Stimulated activated CD4-positive, alpha-beta T cell treated with anti-CD3 and anti-CD28 coated beads, Interleukin-12 subunit alpha, Interleukin-12 subunit beta, amount 100 ng/mL, for 48 hours (primary cell): ENCODE measurements around the gene ARHGEF26.
A peak's percentile ranks its signal among the peaks of the same experiment; 100 is the strongest.

Source experiments
- DNase-seq, 3 donors: peaks; one replicate each; pipeline ENCODE4 v3.0.0-alpha.2; 2020; ENCODE audit warnings: low read depth in 2 of 3, low spot score in 1 of 3

The ARHGEF26 gene

DNA sequence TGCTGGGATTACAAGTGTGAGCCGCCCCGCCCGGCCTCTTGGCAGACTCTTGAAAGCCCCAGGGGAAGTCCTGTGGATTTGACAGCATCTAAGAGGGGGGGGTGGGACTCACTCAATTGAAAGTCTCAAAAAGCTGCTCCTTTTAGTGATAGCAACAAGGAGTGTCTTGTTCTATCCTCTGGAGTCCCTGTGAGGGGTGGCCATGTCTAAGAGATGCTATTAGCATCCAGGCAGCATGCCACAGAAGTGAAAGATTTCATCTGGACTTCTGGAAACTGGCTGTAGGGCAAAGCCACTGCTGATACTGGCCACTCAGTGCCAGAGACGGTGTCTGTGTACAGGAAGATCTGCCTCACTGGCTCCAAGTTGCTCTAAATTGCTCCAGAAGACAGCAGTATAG, 129.1 kb downstream of the ARHGEF26 start:
- no peak for DNase-seq

GRCh38 chr3:154251610-154252009, 130.4 kb downstream of the ARHGEF26 start:
- no peak for DNase-seq

DNA sequence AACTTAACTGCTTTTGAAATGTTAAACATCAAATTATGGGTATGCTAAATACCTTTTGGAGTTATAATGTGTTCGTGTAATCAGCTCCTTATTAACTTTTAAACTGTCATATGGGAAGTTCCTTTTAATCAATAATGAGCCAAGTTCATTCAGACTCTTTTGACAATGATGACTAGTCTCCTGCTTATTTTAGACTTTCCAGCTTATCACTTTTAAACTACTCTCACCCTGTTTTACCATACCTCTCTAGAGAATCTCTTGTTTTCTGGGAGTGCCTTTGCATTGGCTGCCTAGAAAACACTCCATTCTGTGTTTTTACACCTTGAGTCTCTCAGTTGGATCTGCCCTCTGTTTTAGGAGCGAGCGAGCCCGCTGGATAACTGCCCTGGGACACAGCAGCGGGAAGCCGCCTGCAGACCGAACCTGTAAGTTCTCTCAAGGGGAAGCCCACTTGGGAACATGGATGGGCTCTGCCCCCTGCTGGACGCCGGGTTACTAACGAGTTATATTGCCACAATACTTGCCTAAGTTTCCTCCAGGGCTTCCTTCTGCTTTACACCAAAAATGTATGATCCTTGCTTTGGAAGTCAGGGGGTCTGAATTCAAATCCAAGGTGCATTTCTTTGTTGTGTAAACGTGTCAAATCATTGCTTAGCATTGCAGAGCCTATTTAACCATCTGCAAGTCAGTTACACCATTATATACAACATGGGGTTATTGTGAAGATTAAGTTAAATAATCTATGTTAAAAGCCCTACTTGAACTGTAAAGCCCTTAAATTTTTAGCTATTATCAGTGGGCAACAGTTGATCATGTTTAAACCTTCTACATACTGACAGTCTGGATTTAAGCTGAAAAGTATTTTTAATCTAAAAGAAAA, 131.8 kb downstream of the ARHGEF26 start:
- DNase-seq: peak; percentile 49 to 73 (median 65)

DNA sequence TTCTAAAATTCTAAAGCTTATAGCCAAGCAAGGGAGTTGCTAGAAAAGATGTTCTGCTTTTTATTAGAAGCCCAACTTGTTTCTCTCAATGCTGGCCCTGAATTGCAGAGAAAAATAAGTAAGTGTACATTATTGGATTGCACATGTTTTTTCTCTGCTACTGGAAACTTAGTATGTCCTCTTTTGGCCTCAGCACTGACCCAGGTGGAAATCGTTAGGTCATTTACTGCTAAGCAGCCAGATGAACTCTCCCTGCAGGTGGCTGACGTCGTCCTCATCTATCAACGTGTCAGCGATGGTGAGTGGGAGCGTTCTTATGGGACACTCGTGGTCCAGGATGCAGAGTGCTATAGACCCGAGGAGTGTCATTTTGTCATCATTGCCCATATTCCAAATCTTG, 133.3 kb downstream of the ARHGEF26 start:
- no peak for DNase-seq

DNA sequence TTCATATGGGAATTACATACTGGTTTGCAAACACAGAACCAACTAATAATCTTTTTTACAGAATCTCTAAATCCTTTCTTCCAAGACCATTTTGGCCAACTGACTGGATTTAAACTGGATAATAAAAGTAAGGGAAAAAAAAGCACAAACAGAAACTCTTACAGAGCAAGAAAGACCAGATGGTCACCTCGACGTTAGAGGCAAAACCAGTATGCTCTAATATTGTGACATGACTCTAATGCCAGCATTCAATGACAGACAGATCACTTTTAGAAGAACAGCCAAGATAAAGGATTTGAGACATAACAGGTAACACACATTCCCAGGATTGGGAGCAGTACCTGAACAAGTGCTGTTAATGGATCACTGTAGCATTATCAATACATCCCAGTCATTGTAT, 152.2 kb downstream of the ARHGEF26 start:
- DNase-seq: no peak

DNA sequence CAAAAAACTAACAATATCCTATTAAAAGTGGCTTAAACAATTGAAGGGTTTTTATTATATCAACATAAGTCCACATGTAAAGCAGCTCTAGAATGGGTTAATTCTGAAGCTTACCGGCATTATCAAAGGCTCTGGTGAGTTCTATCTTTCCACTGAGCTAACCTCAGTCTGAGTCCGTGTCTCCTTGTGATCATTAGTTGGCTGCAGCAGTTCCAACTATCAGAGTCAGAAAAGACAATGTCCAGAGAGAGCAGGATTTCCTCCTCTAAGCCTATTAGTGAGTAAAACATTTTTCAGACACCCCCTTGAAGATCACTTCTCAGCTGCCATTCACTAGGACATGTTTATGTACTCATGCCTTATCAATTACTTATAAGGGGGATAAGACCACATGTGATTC, 153.2 kb downstream of the ARHGEF26 start:
- DNase-seq: no peak

DNA sequence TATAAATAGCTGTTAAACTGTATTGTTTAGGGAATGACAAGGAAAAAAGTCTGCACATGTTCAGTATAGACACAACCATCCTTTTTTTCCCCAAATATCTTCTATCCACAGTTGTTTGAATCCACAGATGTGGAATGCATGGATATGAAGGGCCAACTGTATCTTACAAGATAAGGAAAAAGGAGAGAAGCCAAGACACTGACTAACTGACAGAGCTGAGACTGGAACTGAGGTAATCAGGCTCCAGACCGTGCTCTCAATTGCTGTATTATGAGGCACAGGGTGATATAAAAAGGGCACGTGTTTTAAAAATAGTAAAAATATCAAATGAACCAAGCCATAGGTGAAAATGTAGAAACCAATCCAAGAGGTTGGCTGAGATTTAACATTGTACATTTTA, 154.1 kb downstream of the ARHGEF26 start:
- DNase-seq: no peak

- DNase-seq: no peak
Measured at GRCh38 chr3:154275965-154276364, 154.8 kb downstream of the ARHGEF26 start.

GRCh38 chr3:154280161-154280560, 159.0 kb downstream of the ARHGEF26 start:
- DNase-seq: no peak

DNA sequence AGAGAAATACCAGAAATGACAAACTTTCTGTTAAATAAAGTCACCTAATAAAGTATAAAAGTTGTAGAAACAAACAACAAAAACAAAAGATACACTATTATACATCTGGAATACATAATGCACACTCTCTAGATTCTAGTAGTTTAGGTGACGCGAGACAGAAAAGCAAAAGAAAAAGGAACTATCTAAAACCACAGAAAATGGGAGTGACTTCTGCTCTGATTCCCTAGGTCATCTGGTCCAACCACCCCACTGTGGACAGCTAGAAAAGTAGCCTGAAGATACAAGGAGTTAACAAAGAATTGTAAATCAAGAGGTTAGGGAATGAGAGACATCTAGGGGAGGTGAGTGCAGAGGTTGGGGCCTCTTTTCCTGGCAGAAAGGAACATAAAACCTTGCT, 164.0 kb downstream of the ARHGEF26 start:
- DNase-seq: no peak

- no peak for DNase-seq
Measured at GRCh38 chr3:154290187-154290586, 169.0 kb downstream of the ARHGEF26 start.

- DNase-seq: no peak
Measured at GRCh38 chr3:154294016-154294415, 172.8 kb downstream of the ARHGEF26 start.

DNA sequence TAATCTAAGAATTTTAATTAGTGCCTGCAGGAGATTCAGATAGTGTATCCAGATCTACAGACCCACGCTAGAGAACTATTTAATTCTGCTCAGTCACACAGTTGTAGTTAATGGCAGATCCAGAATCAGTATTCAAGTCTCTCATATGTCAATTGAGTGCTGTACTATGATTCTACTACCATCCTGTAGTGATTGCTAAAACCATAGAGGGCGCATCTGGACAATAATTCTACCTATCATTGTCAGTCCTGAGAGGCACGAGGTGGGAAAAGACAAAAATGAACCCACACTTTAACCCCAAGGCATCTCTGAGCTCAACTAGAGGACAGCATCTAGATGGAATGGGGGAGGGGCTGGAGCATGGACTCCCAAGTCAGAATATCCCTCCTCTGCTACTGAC, 180.4 kb downstream of the ARHGEF26 start:
- no peak for DNase-seq

DNA sequence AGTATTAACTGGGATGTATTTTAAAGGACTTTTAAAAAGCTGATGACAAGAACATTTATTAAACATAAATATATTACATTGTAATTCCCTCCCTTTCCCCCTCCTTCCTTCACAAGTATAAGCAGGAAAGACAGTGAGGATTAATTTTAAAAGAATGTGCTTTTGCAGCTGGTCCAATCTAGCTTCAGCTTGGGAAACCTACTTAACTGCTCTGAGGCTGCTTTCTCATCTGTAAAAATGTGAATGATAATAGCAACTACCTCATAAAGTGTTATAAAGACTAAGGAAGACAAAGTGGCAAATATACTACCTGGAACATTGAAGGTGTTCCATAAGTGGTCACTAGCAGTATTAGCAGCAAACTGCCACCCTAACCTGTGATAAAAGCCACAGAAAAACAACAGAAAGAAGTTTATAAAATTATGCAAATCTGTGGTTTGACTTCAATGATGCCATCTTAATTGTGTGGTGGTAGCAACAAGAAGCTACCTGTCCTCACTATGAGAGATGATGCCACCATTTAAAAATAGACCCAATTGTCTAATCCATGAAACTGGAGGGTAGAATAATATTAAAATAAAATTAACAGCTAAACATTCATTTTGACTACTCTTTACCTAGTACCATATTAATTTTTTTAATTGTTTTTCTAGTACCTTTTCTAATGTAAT, 183.1 kb downstream of the ARHGEF26 start:
- DNase-seq: no peak

GRCh38 chr3:154304936-154305335, 183.7 kb downstream of the ARHGEF26 start:
- no peak for DNase-seq

GRCh38 chr3:154307363-154307762, 186.2 kb downstream of the ARHGEF26 start:
- DNase-seq: no peak
